Progenitor cell of endocrine pancreas (in vitro differentiated cells): Measurements from ENCODE around the gene PHLDA2. TPM values are rescaled to one million over a fixed set of nuclear protein-coding genes. Genes with fewer than 3 reads are reported as not detected.

Experiments used
- DNase-seq: peaks from one replicate; pipeline ENCODE4 v3.0.0; 2021; ENCODE audit warnings: low spot score; ENCODE audit not compliant: unreplicated experiment
- H3K27ac Mint-ChIP-seq: 2 replicates; pipeline ENCODE4 v1.8.0; 2021; ENCODE audit warnings: mild to moderate bottlenecking, moderate library complexity, mixed read lengths
- H3K27me3 Mint-ChIP-seq: 2 replicates; pipeline ENCODE4 v1.8.0; 2021; ENCODE audit warnings: mixed read lengths
- H3K36me3 Mint-ChIP-seq: 2 replicates; pipeline ENCODE4 v1.8.0; 2022; ENCODE audit warnings: mixed read lengths; ENCODE audit not compliant: insufficient read depth
- H3K4me1 Mint-ChIP-seq: 2 replicates; pipeline ENCODE4 v1.8.0; 2021; ENCODE audit warnings: low read depth, mixed read lengths
- H3K4me3 Mint-ChIP-seq: 2 replicates; pipeline ENCODE4 v1.8.0; 2021; ENCODE audit warnings: low read depth, mild to moderate bottlenecking, moderate library complexity, mixed read lengths
- H3K9me3 Mint-ChIP-seq: 2 replicates; pipeline ENCODE4 v1.8.0; 2021; ENCODE audit warnings: low read depth, mixed read lengths
- total RNA-seq: library from RNA; stranded (reverse); gene quantifications from 2 replicates; pipeline ENCODE4 v1.2.1, GENCODE V29; 2021
- TF ChIP-seq, protein P1 (sequence below): fragments of 200-600 bp; sonication (generic); IDR thresholded peaks from one replicate; pipeline ENCODE4 v1.5.0; 2021; ENCODE audit warnings: antibody characterized with exemption, mild to moderate bottlenecking; ENCODE audit not compliant: unreplicated experiment

Gene PHLDA2
- total RNA-seq, 1 donor from 2014 or later = 1.2 TPM

DNA sequence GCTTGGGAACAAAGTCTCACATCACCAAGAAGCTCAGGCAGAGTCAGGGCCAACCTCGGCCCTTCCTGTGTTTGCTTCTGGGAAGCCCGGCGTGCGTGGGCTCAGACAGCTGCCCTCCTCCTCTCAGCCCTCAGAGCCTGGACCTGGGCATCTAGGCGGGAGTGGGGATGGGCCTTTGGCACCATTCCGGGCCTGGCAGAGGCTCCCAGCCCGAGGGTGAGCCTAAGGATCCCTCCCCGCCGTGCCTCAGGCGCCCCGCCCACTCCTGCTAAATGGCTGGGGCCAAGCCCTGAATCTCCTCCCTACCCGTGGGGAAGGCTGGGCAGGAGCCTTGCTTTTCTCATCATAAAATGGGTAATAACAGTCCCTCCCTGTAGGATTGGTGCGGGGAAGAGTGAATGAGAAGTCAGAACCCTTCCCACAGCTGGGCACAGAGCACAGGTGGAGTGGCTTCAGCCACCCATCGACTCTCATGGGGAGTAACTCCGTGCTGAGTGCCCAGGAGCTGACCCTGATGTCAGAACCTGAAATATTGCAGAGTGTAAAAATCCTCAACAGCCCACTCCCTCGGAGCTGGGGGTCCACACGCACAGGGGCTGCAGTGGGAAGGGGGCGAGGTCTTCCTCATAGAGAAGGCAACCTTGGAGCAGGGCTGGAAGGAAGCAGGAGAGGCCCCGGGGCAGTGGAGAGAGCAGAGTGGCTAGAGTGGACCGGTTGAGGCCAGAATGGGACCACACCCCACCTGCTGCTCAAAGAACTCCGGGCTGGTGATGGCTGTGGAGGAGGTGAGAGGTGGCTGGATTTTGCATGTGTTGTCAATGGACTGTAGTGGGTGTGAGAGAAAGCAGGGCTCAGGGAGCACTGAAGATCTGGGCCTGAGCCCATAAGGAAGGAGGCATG lies 24.8 kb downstream of the PHLDA2 start:
- H3K27ac Mint-ChIP-seq = no peak overlapping the region
- no peaks in the 10 kb centered on the region for H3K4me1 Mint-ChIP-seq
- peaks cover 42% of the 10 kb centered on the region for H3K27me3 Mint-ChIP-seq
- DNase-seq = no peak
- peaks cover 3% of the 10 kb centered on the region for H3K36me3 Mint-ChIP-seq
- peaks cover 9% of the 10 kb centered on the region for H3K9me3 Mint-ChIP-seq
- TF ChIP-seq, protein P1, sequence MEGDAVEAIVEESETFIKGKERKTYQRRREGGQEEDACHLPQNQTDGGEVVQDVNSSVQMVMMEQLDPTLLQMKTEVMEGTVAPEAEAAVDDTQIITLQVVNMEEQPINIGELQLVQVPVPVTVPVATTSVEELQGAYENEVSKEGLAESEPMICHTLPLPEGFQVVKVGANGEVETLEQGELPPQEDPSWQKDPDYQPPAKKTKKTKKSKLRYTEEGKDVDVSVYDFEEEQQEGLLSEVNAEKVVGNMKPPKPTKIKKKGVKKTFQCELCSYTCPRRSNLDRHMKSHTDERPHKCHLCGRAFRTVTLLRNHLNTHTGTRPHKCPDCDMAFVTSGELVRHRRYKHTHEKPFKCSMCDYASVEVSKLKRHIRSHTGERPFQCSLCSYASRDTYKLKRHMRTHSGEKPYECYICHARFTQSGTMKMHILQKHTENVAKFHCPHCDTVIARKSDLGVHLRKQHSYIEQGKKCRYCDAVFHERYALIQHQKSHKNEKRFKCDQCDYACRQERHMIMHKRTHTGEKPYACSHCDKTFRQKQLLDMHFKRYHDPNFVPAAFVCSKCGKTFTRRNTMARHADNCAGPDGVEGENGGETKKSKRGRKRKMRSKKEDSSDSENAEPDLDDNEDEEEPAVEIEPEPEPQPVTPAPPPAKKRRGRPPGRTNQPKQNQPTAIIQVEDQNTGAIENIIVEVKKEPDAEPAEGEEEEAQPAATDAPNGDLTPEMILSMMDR = no peak
- no peak overlapping the region for H3K4me3 Mint-ChIP-seq

DNA sequence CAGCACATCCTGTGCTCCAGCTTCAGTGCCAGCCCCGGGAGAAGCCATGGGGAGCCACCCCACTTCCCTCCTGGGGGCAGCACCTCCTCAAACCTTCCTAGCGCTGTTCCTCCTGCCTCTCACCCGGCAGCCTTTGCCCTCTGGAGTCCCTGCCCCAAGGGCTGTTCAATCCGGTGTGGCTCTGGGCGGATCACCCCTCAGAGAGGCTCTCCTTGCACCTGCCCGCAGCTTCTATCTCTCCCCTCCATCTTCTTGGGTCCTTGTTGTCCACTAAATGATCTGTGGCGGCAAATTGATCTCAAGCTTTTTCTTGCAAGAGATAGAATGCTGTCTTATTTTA lies 25.6 kb downstream of the PHLDA2 start:
- Mint-ChIP-seq H3K4me3 (peak overlapping the region; percentile 43), H3K9me3 (peaks cover 9% of the 10 kb centered on the region), H3K27ac (no peak overlapping the region), H3K27me3 (peaks cover 50% of the 10 kb centered on the region), H3K4me1 (no peaks in the 10 kb centered on the region), H3K36me3 (peaks cover 3% of the 10 kb centered on the region)
- no peak for DNase-seq
- TF ChIP-seq, protein P1 = no peak

- Mint-ChIP-seq H3K27ac (no peak overlapping the region), H3K27me3 (peaks cover 56% of the 10 kb centered on the region), H3K4me1 (no peaks in the 10 kb centered on the region), H3K9me3 (peaks cover 9% of the 10 kb centered on the region), H3K4me3 (peak overlapping the region; percentile 58), H3K36me3 (peaks cover 3% of the 10 kb centered on the region)
- TF ChIP-seq, protein P1 = no peak
- no peak for DNase-seq
Measured at GRCh38 chr11:2902784-2903671, 26.2 kb downstream of the PHLDA2 start.

GRCh38 chr11:2901854-2902783 lies 27.1 kb downstream of the PHLDA2 start:
- peak; percentile 46 for DNase-seq
- Mint-ChIP-seq H3K4me3 (peak overlapping the region; percentile 64), H3K4me1 (no peaks in the 10 kb centered on the region), H3K27me3 (peaks cover 58% of the 10 kb centered on the region), H3K36me3 (peaks cover 3% of the 10 kb centered on the region), H3K9me3 (peaks cover 9% of the 10 kb centered on the region), H3K27ac (no peak overlapping the region)
- TF ChIP-seq, protein P1 = no peak
